ENCODE results near the gene PFKFB4. TPM values are rescaled to one million over a fixed set of nuclear protein-coding genes. Genes with fewer than 3 reads are reported as not detected.

Gene PFKFB4
- total and polyA plus RNA-seq, 2 of the 8 experiments (the other 6 are each of a cell fraction or from before 2014, with no cell fraction given) = 10.7 to 20.1 TPM

DNA sequence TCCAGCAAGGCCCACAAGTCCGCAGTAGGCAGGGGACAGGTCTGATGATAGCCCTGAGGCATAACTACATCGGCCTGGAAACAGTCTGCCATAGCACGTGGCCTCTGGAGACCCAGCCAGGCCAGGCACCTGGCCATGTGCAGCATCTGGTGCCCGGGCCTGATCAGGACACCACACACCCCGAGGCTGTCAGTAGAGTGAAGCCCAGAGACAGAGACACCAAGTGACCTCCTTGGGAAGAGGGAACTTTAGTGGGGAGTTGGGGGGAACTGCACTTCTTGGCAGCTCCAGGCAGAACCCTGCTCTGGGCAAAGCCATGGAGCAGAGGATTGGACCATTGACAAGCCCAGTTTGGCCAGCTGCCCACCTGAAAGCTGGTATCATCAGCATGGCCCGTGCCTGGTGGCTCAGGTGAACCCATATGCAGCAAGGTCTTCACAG lies 53.9 kb downstream of the PFKFB4 start:
- Histone ChIP-seq H3K4me2 (ENCODE audit: insufficient read depth in 1 of 2, low read depth in 2 of 2, low read length in 2 of 2) (peak overlapping the region; percentile 66 to 94; a peak in 3 of 4 replicates), H3K79me1 (ENCODE audit: low read depth, low read length) (peaks cover 9% of the 10 kb centered on the region), H2BK5ac (ENCODE audit: low read depth, low read length) (peak overlapping the region; percentile 75; the same call in 1 of the 2 replicates), H3K23me2 (ENCODE audit: low read depth, low read length) (peaks cover 11% of the 10 kb centered on the region; the same call in 1 of the 2 replicates), H3K23ac (ENCODE audit: insufficient read length) (no peak overlapping the region), H3K36me3 (ENCODE audit: control insufficient read depth in 2 of 4, insufficient read depth in 4 of 4, low read length in 3 of 4) (peaks cover 0 to 13% (median 5%) of the 10 kb centered on the region in 4 experiments; a peak in 4 of 8 replicates), H3K4me3 (ENCODE audit: extremely low read depth in 1 of 4, insufficient read depth in 2 of 4, low read depth in 3 of 4, low read length in 4 of 4) (no peak overlapping the region; a peak in 3 of 8 replicates), H3K27me3 (replicated peaks in 1 of 4; ENCODE audit: control insufficient read depth in 3 of 4, extremely low read depth in 1 of 4, insufficient read depth in 3 of 4, low read length in 3 of 4) (peaks cover 0 to 3% (median 0%) of the 10 kb centered on the region in 4 experiments; a peak in 2 of 7 replicates), H4K8ac (ENCODE audit: extremely low read depth, insufficient read depth, low read length) (peak overlapping the region; percentile 38; the same call in 1 of the 2 replicates), H2BK20ac (ENCODE audit: low read length) (no peak overlapping the region; the same call in none of the 2 replicates), H3K4me1 (replicated peaks in 1 of 4; ENCODE audit: control insufficient read depth in 3 of 4, insufficient read depth in 4 of 4, low read length in 3 of 4) (peaks cover 4 to 15% (median 12%) of the 10 kb centered on the region in 4 experiments), H2BK12ac (ENCODE audit: low read depth, low read length) (peak overlapping the region; percentile 18; the same call in 1 of the 2 replicates), H3K56ac (replicated peaks; ENCODE audit: insufficient read length, low read depth, low read length) (no peak overlapping the region), H2BK15ac (ENCODE audit: low read length) (0 out of 2 replicates have a peak overlapping the region, but pooled peaks have one; percentile 97), H3K79me2 (ENCODE audit: control insufficient read depth in 1 of 2, insufficient read depth in 2 of 2, low read length in 2 of 2) (peaks cover 0 to 3% of the 10 kb centered on the region in 2 experiments; a peak in 1 of 4 replicates), H2AFZ (ENCODE audit: low read length) (no peak overlapping the region), H3K9me3 (ENCODE audit: insufficient read depth in 2 of 2, low read depth in 1 of 2, low read length in 1 of 2) (no peaks in the 10 kb centered on the region), H4K5ac (ENCODE audit: insufficient read length, low read depth, low read length) (peak overlapping the region; percentile 2), H2AK5ac (ENCODE audit: low read depth, low read length) (peak overlapping the region; percentile 30; the same call in 1 of the 2 replicates), H3K18ac (ENCODE audit: extremely low read depth, low read length) (peak overlapping the region; percentile 95), H4K91ac (replicated peaks; ENCODE audit: insufficient read length, low read length) (peak overlapping the region; percentile 0), H3K4ac (replicated peaks; ENCODE audit: insufficient read length, low read depth, low read length) (no peak overlapping the region), H3K9ac (replicated peaks in 1 of 4; ENCODE audit: extremely low read depth in 1 of 4, low read depth in 3 of 4, low read length in 3 of 4) (peak overlapping the region in 2 of 4 experiments; percentile 8 to 13; a peak in 1 of 7 replicates), H2BK120ac (replicated peaks; ENCODE audit: low read depth, low read length) (no peak overlapping the region), H3K27ac (ENCODE audit: low read depth, low read length) (no peak overlapping the region), H4K20me1 (replicated peaks in 1 of 2; ENCODE audit: control insufficient read depth in 1 of 2, insufficient read depth in 2 of 2, low read length in 2 of 2) (peaks cover 0 to 2% of the 10 kb centered on the region in 2 experiments), H3K14ac (ENCODE audit: insufficient read length) (no peak overlapping the region)
- ChIA-PET POLR2A (ENCODE audit: partially characterized antibody) (interaction anchor here (0.9 to 2.9 kb wide), 3 partner anchors 29 to 63 kb away, joined by 3 to 7 read pairs (median 4); partner anchors contain the start of genes CCDC51 and TMA7), CTCF (ENCODE audit: partially characterized antibody) (interaction anchor here (11.2 kb wide), 1 partner anchor 34 kb away, joined by 251 read pairs; a partner anchor contains a TSS)
- FAIRE-seq (no peak), DNase-seq (ENCODE audit: low read depth in 1 of 2, low spot score in 2 of 2) (no peak)
- 90% methylated on average over 6 of the region's 6 CpGs; no CpG with 5 or more reads in 1 of the 2 experiments for WGBS, 2 experiments (ENCODE audit: extremely low coverage in 1 of 2, insufficient coverage in 1 of 2, insufficient read length in 1 of 2, insufficient replicate concordance in 2 of 2, low coverage in 1 of 2, low lambda C conversion rate in 2 of 2, missing lambda C conversion rate in 1 of 2)
- TF ChIP-seq SIN3A (conservative IDR thresholded peaks at IDR 0.05 in 1 of 2, IDR thresholded peaks at IDR 0.05 in 1 of 2; ENCODE audit: low read depth in 1 of 2, low read length in 2 of 2) = no peak
- TF ChIP-seq SAP30 (IDR thresholded peaks at IDR 0.05; ENCODE audit: insufficient read depth, insufficient replicate concordance, low read length) = no peak
- TF ChIP-seq CBX8 (IDR thresholded peaks at IDR 0.05; ENCODE audit: borderline replicate concordance, low read depth, low read length) = no peak
- no peak for TF ChIP-seq CHD2 (IDR thresholded peaks at IDR 0.05; ENCODE audit: low read length)
- no peak for TF ChIP-seq SIX5 (IDR thresholded peaks at IDR 0.05; ENCODE audit: low read depth, low read length)
- no peak for TF ChIP-seq CREB1 (IDR thresholded peaks at IDR 0.05)
- TF ChIP-seq KDM5A (IDR thresholded peaks at IDR 0.05; ENCODE audit: low read length) = no peak
- no peak for TF ChIP-seq EGR1 (IDR thresholded peaks at IDR 0.05; ENCODE audit: borderline replicate concordance, low read depth, low read length)
- TF ChIP-seq RXRA (IDR thresholded peaks at IDR 0.05; ENCODE audit: insufficient read depth, low read depth, low read length) = no peak

Data from H1 (cell line).